Common myeloid progenitor, CD34-positive (primary cell): ENCODE results near the gene TMEM156.
"Not testable (repeated sequence)": the region's sequence is repeated elsewhere in the genome, so short reads cannot be mapped to it uniquely, and the experiment has no call there.

Experiments
- CTCF ChIA-PET: fragments of 350-600 bp; sonication (Branson Sonifier 250); formaldehyde crosslinking; loops from one replicate; lab custom pipeline; 2021; ENCODE audit warnings: antibody characterized with exemption; lab: Charles Lee
- POLR2A ChIA-PET: fragments of 350-600 bp; sonication (Branson Sonifier 250); formaldehyde crosslinking; loops from one replicate; lab custom pipeline; 2021; ENCODE audit warnings: antibody characterized with exemption; lab: Charles Lee
- DNase-seq, 3 donors: peaks; one replicate each; pipeline versions ENCODE4 v3.0.0 to v3.0.0-alpha.2; 2013
- H3K27ac ChIP-seq, 2 experiments: 1 replicate in 1 of 2; 2 replicates in 1 of 2; pipeline ENCODE4 v1.7.0; 2013; ENCODE audit warnings: inconsistent platforms in 2 of 2, low read length in 2 of 2, mild to moderate bottlenecking in 2 of 2, low read depth in 1 of 2, moderate library complexity in 1 of 2; ENCODE audit not compliant: severe bottlenecking in 2 of 2, insufficient read depth in 1 of 2, poor library complexity in 1 of 2
- H3K27me3 ChIP-seq, 5 experiments: replicated peaks in 2 of 5; 1 replicate in 3 of 5; 2 replicates in 2 of 5; pipeline versions ENCODE4 v1.6.1 to v1.7.0; 2013; ENCODE audit warnings: low read length in 4 of 5, mild to moderate bottlenecking in 2 of 5, moderate library complexity in 2 of 5, inconsistent platforms in 1 of 5; ENCODE audit not compliant: insufficient read depth in 5 of 5, control insufficient read depth in 4 of 5
- H3K36me3 ChIP-seq, 4 experiments: 1 replicate in 2 of 4; 2 replicates in 2 of 4; pipeline versions ENCODE4 v1.6.1 to v1.7.0; 2013; ENCODE audit warnings: low read length in 3 of 4, control low read depth in 1 of 4, mild to moderate bottlenecking in 1 of 4; ENCODE audit not compliant: control insufficient read depth in 4 of 4, insufficient read depth in 4 of 4
- H3K4me1 ChIP-seq, 4 experiments: 1 replicate in 3 of 4; 2 replicates in 1 of 4; pipeline versions ENCODE4 v1.6.1 to v1.7.1; 2013; ENCODE audit warnings: low read length in 3 of 4, mild to moderate bottlenecking in 3 of 4, control low read depth in 1 of 4, inconsistent platforms in 1 of 4, moderate library complexity in 1 of 4; ENCODE audit not compliant: control insufficient read depth in 4 of 4, insufficient read depth in 4 of 4; ENCODE audit errors: control extremely low read depth in 1 of 4
- H3K4me3 ChIP-seq, 7 experiments: 1 replicate in 4 of 7; 2 replicates in 3 of 7; pipeline versions ENCODE4 v1.5.1 to v1.7.0; 2013; ENCODE audit warnings: mild to moderate bottlenecking in 7 of 7, low read length in 6 of 7, moderate library complexity in 6 of 7, inconsistent platforms in 2 of 7, low read depth in 2 of 7, control low read depth in 1 of 7; ENCODE audit not compliant: insufficient read depth in 4 of 7, control insufficient read depth in 1 of 7; ENCODE audit errors: extremely low read depth in 1 of 7
- H3K9me3 ChIP-seq, 5 experiments: 1 replicate in 4 of 5; 2 replicates in 1 of 5; pipeline versions ENCODE4 v1.6.1 to v1.7.1; 2013; ENCODE audit warnings: low read length in 4 of 5, mild to moderate bottlenecking in 2 of 5, inconsistent platforms in 1 of 5, low read depth in 1 of 5, moderate library complexity in 1 of 5; ENCODE audit not compliant: control insufficient read depth in 4 of 5, insufficient read depth in 2 of 5; ENCODE audit errors: control extremely low read depth in 1 of 5
- WGBS: methylation state at CpG from one replicate; pipeline ENCODE4 v1.1.5; 2013; ENCODE audit not compliant: insufficient coverage; 5-methylcytosine and 5-hydroxymethylcytosine counted together

Gene TMEM156

GRCh38 chr4:39014028-39014427 lies 18.2 kb downstream of the TMEM156 start:
- CTCF ChIA-PET, result no interaction called here

DNA sequence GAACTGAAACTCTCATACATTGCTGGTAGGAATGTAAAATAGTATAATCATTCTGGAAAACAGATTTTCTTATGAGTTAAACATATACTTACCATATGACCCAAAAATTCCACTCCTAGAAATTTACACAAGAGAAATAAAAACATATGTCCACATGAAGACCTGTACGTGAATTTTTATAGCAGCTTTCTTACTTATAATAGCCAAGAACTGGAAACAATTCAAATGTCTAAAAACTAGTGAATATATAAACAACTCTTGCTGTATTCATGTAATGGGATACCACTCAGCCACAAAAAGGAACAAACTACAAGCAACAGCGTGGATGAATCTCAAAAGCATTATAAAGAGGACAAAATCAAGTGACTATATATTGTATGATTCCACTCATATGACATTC lies 27.5 kb downstream of the TMEM156 start:
- ChIA-PET CTCF (interaction anchor here (0.6 to 1.8 kb wide), 3 partner anchors 41 to 77 kb away, joined by 3 to 4 read pairs (median 4); no protein-coding TSS in a partner anchor), POLR2A (no interaction called here)
- WGBS, result no CpG with 5 or more reads among the region's 2 CpGs
- H3K27me3 ChIP-seq, result no peaks in the 10 kb centered on the region
- H3K27ac ChIP-seq, result no peak overlapping the region
- H3K4me1 ChIP-seq, result no peaks in the 10 kb centered on the region
- no peak for DNase-seq
- peaks cover 0 to 2% (median under 1%) of the 10 kb centered on the region in 4 experiments for H3K36me3 ChIP-seq
- peaks cover 0 to 4% (median 0%) of the 10 kb centered on the region in 5 experiments for H3K9me3 ChIP-seq
- H3K4me3 ChIP-seq, result no peak overlapping the region

More at GRCh38 chr4:39014028-39014427, 18.2 kb downstream of the TMEM156 start:
- DNase-seq, result no peak
- no CpG with 5 or more reads among the region's 2 CpGs for WGBS
- Histone ChIP-seq H3K4me1 (no peaks in the 10 kb centered on the region), H3K27me3 (no peaks in the 10 kb centered on the region), H3K4me3 (no peak overlapping the region), H3K27ac (no peak overlapping the region), H3K36me3 (peaks cover 0 to 6% (median 2%) of the 10 kb centered on the region in 4 experiments), H3K9me3 (peaks cover 0 to 13% (median 4%) of the 10 kb centered on the region in 5 experiments)
- POLR2A ChIA-PET, result no interaction called here

- DNase-seq, H3K4me1 ChIP-seq, H3K4me3 ChIP-seq, H3K36me3 ChIP-seq, H3K27ac ChIP-seq, CTCF ChIA-PET, H3K9me3 ChIP-seq, POLR2A ChIA-PET, H3K27me3 ChIP-seq: not testable (repeated sequence)
- no CpG with 5 or more reads among the region's 4 CpGs for WGBS
Measured at GRCh38 chr4:39002058-39002457, 30.2 kb downstream of the TMEM156 start.

- Histone ChIP-seq H3K36me3 (peaks cover 5 to 14% (median 9%) of the 10 kb centered on the region in 4 experiments), H3K27ac (no peak overlapping the region), H3K4me3 (no peak overlapping the region), H3K4me1 (no peaks in the 10 kb centered on the region), H3K9me3 (peaks cover 0 to 9% (median 4%) of the 10 kb centered on the region in 5 experiments), H3K27me3 (no peaks in the 10 kb centered on the region)
- ChIA-PET CTCF (no interaction called here), POLR2A (no interaction called here)
- DNase-seq, result no peak
- WGBS, result no CpG with 5 or more reads among the region's 2 CpGs
Measured at GRCh38 chr4:38995660-38996005, 36.6 kb downstream of the TMEM156 start.

GRCh38 chr4:38994135-38994534 lies 38.1 kb downstream of the TMEM156 start:
- WGBS, result 100% methylated on average over 3 of the region's 4 CpGs
- CTCF ChIA-PET, result interaction anchor here (1.3 kb wide), 1 partner anchor 72 kb away, joined by 3 read pairs; no protein-coding TSS in a partner anchor
- Histone ChIP-seq H3K4me3 (no peak overlapping the region), H3K27me3 (no peaks in the 10 kb centered on the region), H3K9me3 (peaks cover 0 to 1% (median 0%) of the 10 kb centered on the region in 5 experiments), H3K36me3 (peaks cover 2 to 11% (median 8%) of the 10 kb centered on the region in 4 experiments), H3K27ac (no peak overlapping the region), H3K4me1 (no peaks in the 10 kb centered on the region)
- POLR2A ChIA-PET, result no interaction called here
- DNase-seq, result no peak

DNA sequence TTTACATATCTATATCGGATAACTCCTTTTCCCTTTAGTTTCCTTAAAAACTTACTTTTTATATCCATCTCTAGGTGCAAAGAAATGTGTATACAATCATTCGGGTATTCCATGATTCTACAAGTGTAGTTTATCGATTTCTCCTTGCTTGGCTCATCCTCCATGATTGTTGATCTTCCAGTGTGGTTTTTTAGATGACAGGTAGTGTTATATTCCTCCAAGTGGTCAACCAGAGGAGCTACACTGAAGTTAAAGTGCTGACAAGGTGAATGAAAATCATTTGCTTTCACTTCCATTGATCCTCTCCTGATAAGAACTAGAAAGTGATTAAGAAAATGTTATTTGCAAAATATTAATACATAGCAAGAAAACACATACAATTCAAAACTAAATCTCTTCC lies 38.5 kb downstream of the TMEM156 start:
- H3K27ac ChIP-seq, result no peak overlapping the region
- DNase-seq, result no peak
- no peaks in the 10 kb centered on the region for H3K4me1 ChIP-seq
- H3K36me3 ChIP-seq, result peaks cover 2 to 11% (median 8%) of the 10 kb centered on the region in 4 experiments
- H3K4me3 ChIP-seq, result no peak overlapping the region
- no peaks in the 10 kb centered on the region for H3K9me3 ChIP-seq
- no peaks in the 10 kb centered on the region for H3K27me3 ChIP-seq
- 100% methylated on average over 2 of the region's 3 CpGs for WGBS
- POLR2A ChIA-PET, result no interaction called here
- CTCF ChIA-PET, result interaction anchor here (1.3 kb wide), 1 partner anchor 71 kb away, joined by 3 read pairs; no protein-coding TSS in a partner anchor

- CTCF ChIA-PET, result interaction anchor here (1.0 to 1.1 kb wide), 2 partner anchors 36 to 52 kb away, joined by 3 read pairs; no protein-coding TSS in a partner anchor
- Histone ChIP-seq H3K4me3 (no peak overlapping the region), H3K36me3 (peaks cover 2 to 7% (median 5%) of the 10 kb centered on the region in 4 experiments), H3K27me3 (no peaks in the 10 kb centered on the region), H3K9me3 (no peaks in the 10 kb centered on the region), H3K4me1 (peaks cover 2 to 12% (median 10%) of the 10 kb centered on the region in 4 experiments), H3K27ac (no peak overlapping the region)
- POLR2A ChIA-PET, result no interaction called here
- WGBS, result 92% methylated on average over 2 of the region's 5 CpGs
- DNase-seq, result no peak
Measured at GRCh38 chr4:38990241-38990640, 42.0 kb downstream of the TMEM156 start.
